Measurements from ENCODE around the gene CSF1.

GRCh38 chr1:109926662-109927300 lies 16.1 kb downstream of the CSF1 start:
- TF ChIP-seq POLR2A (IDR thresholded peaks at IDR 0.05) (no peak), CTCF (IDR thresholded peaks at IDR 0.05) (no peak), EP300 (IDR thresholded peaks at IDR 0.05) (no peak), POLR2AphosphoS5 (IDR thresholded peaks at IDR 0.05) (peak in 1 of 4 donors; percentile 22)
